ENCODE measurements around the gene YAF2. TPM values are rescaled to one million over a fixed set of nuclear protein-coding genes. Genes with fewer than 3 reads are reported as not detected.
"Not testable (repeated sequence)": the region's sequence is repeated elsewhere in the genome, so short reads cannot be mapped to it uniquely, and the experiment has no call there.

YAF2 gene
- total RNA-seq, 6 experiments from 2014 or later = 12.8 to 22.3 (median 16.9) TPM

GRCh38 chr12:42199007-42199406 is 39.0 kb downstream of the YAF2 start:
- ATAC-seq (no peak), DNase-seq (no peak)
- no peak overlapping the region for H3K27ac ChIP-seq
- no peaks in the 10 kb centered on the region for H3K27me3 ChIP-seq
- intact Hi-C loops (cut with DNase I) = no loop called here
- H3K4me3 ChIP-seq = no peak overlapping the region
- no peak for TF ChIP-seq POLR2A (IDR thresholded peaks at IDR 0.05)
- no peaks in the 10 kb centered on the region for H3K9me3 ChIP-seq
- H3K36me3 ChIP-seq = peaks cover 0 to 5% (median 4%) of the 10 kb centered on the region in 4 donors
- no peaks in the 10 kb centered on the region for H3K4me1 ChIP-seq

GRCh38 chr12:42196723-42197603 is 41.1 kb downstream of the YAF2 start:
- no peaks in the 10 kb centered on the region for H3K4me1 ChIP-seq
- no peaks in the 10 kb centered on the region for H3K27me3 ChIP-seq
- no peak for TF ChIP-seq POLR2A (IDR thresholded peaks at IDR 0.05)
- TF ChIP-seq CTCF (IDR thresholded peaks at IDR 0.05) = no peak
- H3K27ac ChIP-seq = no peak overlapping the region
- H3K36me3 ChIP-seq = peaks cover 0 to 5% (median 4%) of the 10 kb centered on the region in 4 donors
- intact Hi-C loops (cut with DNase I) = no loop called here
- ATAC-seq (no peak), DNase-seq (no peak)
- H3K4me3 ChIP-seq = no peak overlapping the region
- no peaks in the 10 kb centered on the region for H3K9me3 ChIP-seq
- WGBS (ENCODE audit: insufficient coverage, low coverage, low lambda C conversion rate, missing lambda C conversion rate) = 95% methylated on average over 7 of the region's 7 CpGs

GRCh38 chr12:42192686-42193085 is 45.4 kb downstream of the YAF2 start:
- Histone ChIP-seq H3K27me3 (no peaks in the 10 kb centered on the region), H3K9me3 (no peaks in the 10 kb centered on the region), H3K27ac (no peak overlapping the region), H3K4me3 (no peak overlapping the region), H3K36me3 (peaks cover 0 to 5% (median 0%) of the 10 kb centered on the region in 4 donors), H3K4me1 (no peaks in the 10 kb centered on the region)
- ATAC-seq (no peak), DNase-seq (no peak)
- WGBS (ENCODE audit: insufficient coverage, low coverage, low lambda C conversion rate, missing lambda C conversion rate) = 100% methylated on average over 6 of the region's 6 CpGs
- intact Hi-C loops (cut with DNase I) = no loop called here
- TF ChIP-seq CTCF (IDR thresholded peaks at IDR 0.05) = no peak

- Histone ChIP-seq H3K9me3 (no peaks in the 10 kb centered on the region), H3K4me3 (no peak overlapping the region), H3K27me3 (no peaks in the 10 kb centered on the region), H3K36me3 (peaks cover 0 to 1% (median 0%) of the 10 kb centered on the region in 4 donors), H3K4me1 (no peaks in the 10 kb centered on the region), H3K27ac (no peak overlapping the region)
- no peak for TF ChIP-seq CTCF (IDR thresholded peaks at IDR 0.05)
- no peak for TF ChIP-seq POLR2A (IDR thresholded peaks at IDR 0.05)
- no peak for ATAC-seq
- intact Hi-C loops (cut with DNase I) = no loop called here
- DNase-seq = no peak
- WGBS (ENCODE audit: insufficient coverage, low coverage, low lambda C conversion rate, missing lambda C conversion rate) = 100% methylated on average over 1 of the region's 1 CpG
Observed at GRCh38 chr12:42192258-42192657, 45.8 kb downstream of the YAF2 start.

- no peak overlapping the region for H3K27ac ChIP-seq
- H3K9me3 ChIP-seq = no peaks in the 10 kb centered on the region
- no peaks in the 10 kb centered on the region for H3K27me3 ChIP-seq
- H3K36me3 ChIP-seq = no peaks in the 10 kb centered on the region
- H3K4me3 ChIP-seq = no peak overlapping the region
- intact Hi-C loops (cut with DNase I) = no loop called here
- TF ChIP-seq CTCF (IDR thresholded peaks at IDR 0.05) = no peak
- TF ChIP-seq POLR2A (IDR thresholded peaks at IDR 0.05) = no peak
- DNase-seq = no peak
- H3K4me1 ChIP-seq = no peaks in the 10 kb centered on the region
- no peak for ATAC-seq
Observed at GRCh38 chr12:42190376-42190775, 47.7 kb downstream of the YAF2 start.

- ATAC-seq; H3K36me3 ChIP-seq; H3K27ac ChIP-seq; H3K27me3 ChIP-seq; DNase-seq; H3K4me1 ChIP-seq; H3K9me3 ChIP-seq; H3K4me3 ChIP-seq; intact Hi-C loops (cut with DNase I): not testable (repeated sequence)
- 74% methylated on average over 2 of the region's 3 CpGs for WGBS (ENCODE audit: insufficient coverage, low coverage, low lambda C conversion rate, missing lambda C conversion rate)
Observed at GRCh38 chr12:42188275-42188674, 49.8 kb downstream of the YAF2 start.

All from right lobe of liver (tissue), 6 donors.